HG03175 (cell line): Measurements from ENCODE around the gene CORO6.

Source experiments
- ATAC-seq: cut with Tn5 transposase; IDR thresholded peaks from one replicate; pipeline ENCODE4 v1.9.1; 2021; ENCODE audit warnings: mild to moderate bottlenecking, moderate library complexity; ENCODE audit not compliant: unreplicated experiment

Gene CORO6

DNA sequence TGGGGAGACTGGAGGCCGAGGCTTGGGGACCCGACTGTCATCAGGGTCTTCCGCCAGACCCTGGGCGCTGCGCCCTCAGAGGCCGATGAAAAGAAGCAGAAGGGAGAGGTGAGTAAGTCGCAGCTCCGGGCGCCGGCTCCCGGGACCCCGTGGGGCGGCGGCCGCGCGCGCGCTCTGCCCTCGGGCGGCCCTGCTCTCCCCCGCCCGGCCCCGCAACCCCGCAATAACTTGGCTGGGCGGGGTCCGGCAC, 55.5 kb downstream of the CORO6 start:
- ATAC-seq: peak; percentile 2

DNA sequence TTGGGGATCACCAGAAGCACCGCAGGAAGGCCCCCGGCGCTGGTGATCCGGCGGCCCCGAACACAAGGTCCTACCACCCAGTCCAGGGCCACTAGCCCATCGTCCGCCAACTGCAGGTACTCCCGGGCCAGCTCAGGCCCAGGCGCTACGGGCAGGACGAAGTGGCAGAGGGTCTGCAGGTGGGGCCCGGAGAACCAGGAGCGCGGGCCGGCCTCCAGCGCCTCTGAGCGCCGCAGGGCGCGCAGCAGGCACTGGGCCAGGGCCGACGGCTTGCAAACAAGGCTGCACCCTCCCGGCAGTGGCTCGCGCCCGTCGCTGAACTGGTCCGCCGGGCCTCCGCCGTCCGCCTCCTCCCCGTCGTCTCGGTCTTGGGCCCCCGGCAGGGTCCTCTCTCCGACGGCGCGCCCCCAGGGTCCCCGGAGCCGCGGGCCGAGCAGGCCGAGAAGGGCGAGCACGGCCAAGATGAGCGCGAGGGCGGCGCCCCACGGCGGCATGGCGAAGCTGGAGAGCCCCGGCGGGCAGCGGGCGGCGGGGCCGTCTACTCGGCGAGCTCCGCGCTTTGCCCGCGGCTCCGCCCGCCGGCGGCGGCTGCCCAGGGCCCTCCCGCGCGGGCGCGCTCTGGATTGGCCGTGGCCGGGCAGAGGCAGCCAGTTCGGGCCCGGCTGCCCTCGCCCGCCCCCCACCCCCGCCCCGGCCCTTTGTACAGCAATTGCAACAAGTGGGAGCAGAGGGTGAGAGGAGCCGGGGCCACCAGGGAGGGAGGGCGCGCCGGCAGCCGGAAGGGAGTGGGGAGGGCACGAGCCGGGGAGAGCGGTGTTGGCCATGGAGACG, 56.0 kb downstream of the CORO6 start, which contains the start of gene ABHD15:
Gene ABHD15 (minus strand): TSS at position 565 of the 831 bp plus-strand sequence. CDS start 71 bp downstream, at position 494.
- peak; percentile 27 for ATAC-seq

GRCh38 chr17:29565643-29566472, 56.9 kb downstream of the CORO6 start:
- ATAC-seq: no peak
